ENCODE measurements around the gene DACT2.

- TF ChIP-seq GATA2 (IDR thresholded peaks at IDR 0.05; ENCODE audit: low read depth, low read length) (no peak), GATA3 (IDR thresholded peaks at IDR 0.05; ENCODE audit: low read depth, low read length) (no peak)
Observed at GRCh38 chr6:168269455-168270243, 49.9 kb downstream of the DACT2 start.
